ENCODE measurements around the gene TGFA.

DNA sequence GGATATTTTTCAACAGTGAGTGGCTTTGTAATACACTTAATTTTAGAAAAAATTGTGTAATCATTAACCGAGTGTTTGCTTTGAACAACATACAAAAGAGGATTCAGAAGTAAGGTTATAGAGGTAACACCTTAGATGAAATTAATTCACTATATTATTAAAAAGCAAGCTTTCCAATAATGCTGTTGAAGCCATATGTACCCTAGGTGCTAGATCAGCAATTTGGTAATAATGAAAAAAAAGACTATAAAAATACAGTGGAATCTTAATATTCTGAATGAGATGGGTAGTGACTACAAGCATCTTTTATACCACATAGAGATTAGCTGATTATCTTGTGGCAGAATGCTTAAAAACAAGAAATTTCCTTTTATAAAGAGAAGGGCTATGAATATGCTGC is 136.6 kb downstream of the TGFA start:
- no peak for TF ChIP-seq POLR2A (IDR thresholded peaks at IDR 0.05)
- TF ChIP-seq, protein P1, sequence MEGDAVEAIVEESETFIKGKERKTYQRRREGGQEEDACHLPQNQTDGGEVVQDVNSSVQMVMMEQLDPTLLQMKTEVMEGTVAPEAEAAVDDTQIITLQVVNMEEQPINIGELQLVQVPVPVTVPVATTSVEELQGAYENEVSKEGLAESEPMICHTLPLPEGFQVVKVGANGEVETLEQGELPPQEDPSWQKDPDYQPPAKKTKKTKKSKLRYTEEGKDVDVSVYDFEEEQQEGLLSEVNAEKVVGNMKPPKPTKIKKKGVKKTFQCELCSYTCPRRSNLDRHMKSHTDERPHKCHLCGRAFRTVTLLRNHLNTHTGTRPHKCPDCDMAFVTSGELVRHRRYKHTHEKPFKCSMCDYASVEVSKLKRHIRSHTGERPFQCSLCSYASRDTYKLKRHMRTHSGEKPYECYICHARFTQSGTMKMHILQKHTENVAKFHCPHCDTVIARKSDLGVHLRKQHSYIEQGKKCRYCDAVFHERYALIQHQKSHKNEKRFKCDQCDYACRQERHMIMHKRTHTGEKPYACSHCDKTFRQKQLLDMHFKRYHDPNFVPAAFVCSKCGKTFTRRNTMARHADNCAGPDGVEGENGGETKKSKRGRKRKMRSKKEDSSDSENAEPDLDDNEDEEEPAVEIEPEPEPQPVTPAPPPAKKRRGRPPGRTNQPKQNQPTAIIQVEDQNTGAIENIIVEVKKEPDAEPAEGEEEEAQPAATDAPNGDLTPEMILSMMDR (IDR thresholded peaks at IDR 0.05), result no peak

Data from body of pancreas (tissue), 4 donors.